Measurements from ENCODE around the gene RPS27L. TPM values are rescaled to one million over a fixed set of nuclear protein-coding genes. Genes with fewer than 3 reads are reported as not detected.

RPS27L gene
- total and polyA plus RNA-seq, 2 of the 8 experiments (the other 6 are each of a cell fraction or from before 2014, with no cell fraction given), result 115 to 143 TPM

DNA sequence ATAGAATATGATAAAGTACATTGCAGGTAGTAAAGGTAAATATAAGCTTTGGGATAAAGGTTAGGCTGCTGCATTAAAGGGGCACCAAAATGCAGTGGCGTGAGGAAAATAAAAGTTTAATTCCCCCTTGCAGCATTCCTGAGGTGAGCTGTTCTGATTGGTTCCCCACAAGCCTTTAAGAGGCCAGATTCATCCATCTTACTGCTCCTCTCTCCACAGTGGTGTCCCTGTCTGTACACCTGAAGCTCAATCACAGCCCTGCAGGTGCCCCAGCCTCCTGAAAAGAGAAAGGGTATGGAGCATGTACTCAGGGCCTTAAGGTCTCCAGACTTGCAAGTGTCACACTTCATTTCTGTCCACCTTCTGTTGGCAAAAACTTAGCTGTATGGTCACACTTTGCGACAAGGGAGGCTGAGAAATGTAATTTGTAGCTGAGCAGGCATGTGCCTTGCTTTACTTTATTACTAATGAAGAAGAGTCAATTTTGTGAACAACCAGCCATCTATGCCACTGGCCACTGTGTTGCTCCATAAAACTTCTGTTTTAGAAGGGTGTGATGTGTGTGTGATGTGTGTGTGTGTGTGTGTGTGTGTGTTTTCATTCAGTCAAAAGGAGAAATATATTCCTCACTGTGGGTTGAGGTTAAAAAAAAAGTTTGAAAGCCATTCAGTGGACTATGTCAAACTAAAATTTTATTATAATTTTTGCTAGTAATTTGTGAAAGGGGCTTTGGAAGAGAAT lies 22.9 kb downstream of the RPS27L start:
- no peak for TF ChIP-seq RNF2 (IDR thresholded peaks at IDR 0.05; ENCODE audit: borderline replicate concordance, low read depth, low read length, missing control alignments, poor library complexity, severe bottlenecking)
- no peak for TF ChIP-seq KDM1A (IDR thresholded peaks at IDR 0.05; ENCODE audit: borderline replicate concordance, low read length)
- no peak for TF ChIP-seq SIRT6 (IDR thresholded peaks at IDR 0.05; ENCODE audit: low read length)
- TF ChIP-seq SP4 (IDR thresholded peaks at IDR 0.05; ENCODE audit: low read length), result no peak
- no peak for TF ChIP-seq RFX5 (IDR thresholded peaks at IDR 0.05; ENCODE audit: borderline replicate concordance, low read depth, low read length)
- TF ChIP-seq FOSL1 (IDR thresholded peaks at IDR 0.05; ENCODE audit: insufficient read depth, low read depth, low read length), result no peak
- TF ChIP-seq, protein P1, sequence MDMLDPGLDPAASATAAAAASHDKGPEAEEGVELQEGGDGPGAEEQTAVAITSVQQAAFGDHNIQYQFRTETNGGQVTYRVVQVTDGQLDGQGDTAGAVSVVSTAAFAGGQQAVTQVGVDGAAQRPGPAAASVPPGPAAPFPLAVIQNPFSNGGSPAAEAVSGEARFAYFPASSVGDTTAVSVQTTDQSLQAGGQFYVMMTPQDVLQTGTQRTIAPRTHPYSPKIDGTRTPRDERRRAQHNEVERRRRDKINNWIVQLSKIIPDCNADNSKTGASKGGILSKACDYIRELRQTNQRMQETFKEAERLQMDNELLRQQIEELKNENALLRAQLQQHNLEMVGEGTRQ (IDR thresholded peaks at IDR 0.05; ENCODE audit: low read length), result no peak
- TF ChIP-seq TAF7 (optimal IDR thresholded peaks at IDR 0.05; ENCODE audit: borderline replicate concordance, low read depth, low read length), result no peak
- no peak overlapping the region for H4K8ac ChIP-seq (ENCODE audit: extremely low read depth, insufficient read depth, low read length)
- no peak overlapping the region for H2BK15ac ChIP-seq (ENCODE audit: low read length)
- DNase-seq (ENCODE audit: low read depth in 1 of 2, low spot score in 2 of 2) (no peak), FAIRE-seq (no peak)
- no peaks in the 10 kb centered on the region for H3K27me3 ChIP-seq (replicated peaks in 1 of 4; ENCODE audit: control insufficient read depth in 3 of 4, extremely low read depth in 1 of 4, insufficient read depth in 3 of 4, low read length in 3 of 4)
- H3K14ac ChIP-seq (ENCODE audit: insufficient read length), result no peak overlapping the region
- peaks cover 0 to 2% (median 0%) of the 10 kb centered on the region in 4 experiments; a peak in 1 of 8 replicates for H3K36me3 ChIP-seq (ENCODE audit: control insufficient read depth in 2 of 4, insufficient read depth in 4 of 4, low read length in 3 of 4)
- H4K5ac ChIP-seq (ENCODE audit: insufficient read length, low read depth, low read length), result no peak overlapping the region
- no peaks in the 10 kb centered on the region for H3K79me2 ChIP-seq (ENCODE audit: control insufficient read depth in 1 of 2, insufficient read depth in 2 of 2, low read length in 2 of 2)
- no peak overlapping the region for H3K4me3 ChIP-seq (ENCODE audit: extremely low read depth in 1 of 4, insufficient read depth in 2 of 4, low read depth in 3 of 4, low read length in 4 of 4)
- no peak overlapping the region for H2BK120ac ChIP-seq (replicated peaks; ENCODE audit: low read depth, low read length)
- H3K27ac ChIP-seq (ENCODE audit: low read depth, low read length), result no peak overlapping the region
- no peaks in the 10 kb centered on the region for H3K23me2 ChIP-seq (ENCODE audit: low read depth, low read length)
- H3K9ac ChIP-seq (replicated peaks in 1 of 4; ENCODE audit: extremely low read depth in 1 of 4, low read depth in 3 of 4, low read length in 3 of 4), result no peak overlapping the region; a peak in 1 of 7 replicates
- H3K23ac ChIP-seq (ENCODE audit: insufficient read length), result no peak overlapping the region
- no peak overlapping the region for H2BK5ac ChIP-seq (ENCODE audit: low read depth, low read length)
- no peaks in the 10 kb centered on the region for H3K79me1 ChIP-seq (ENCODE audit: low read depth, low read length)
- no peak overlapping the region for H2BK12ac ChIP-seq (ENCODE audit: low read depth, low read length)
- no peaks in the 10 kb centered on the region for H4K20me1 ChIP-seq (replicated peaks in 1 of 2; ENCODE audit: control insufficient read depth in 1 of 2, insufficient read depth in 2 of 2, low read length in 2 of 2)
- H3K4me2 ChIP-seq (ENCODE audit: insufficient read depth in 1 of 2, low read depth in 2 of 2, low read length in 2 of 2), result no peak overlapping the region
- no peak overlapping the region for H3K4ac ChIP-seq (replicated peaks; ENCODE audit: insufficient read length, low read depth, low read length)
- no peaks in the 10 kb centered on the region for H3K9me3 ChIP-seq (ENCODE audit: insufficient read depth in 2 of 2, low read depth in 1 of 2, low read length in 1 of 2)
- no peak overlapping the region for H2AK5ac ChIP-seq (ENCODE audit: low read depth, low read length)
- CTCF ChIA-PET (ENCODE audit: partially characterized antibody), result interaction anchor here (1.5 to 2.3 kb wide), 2 partner anchors 13 to 119 kb away, joined by 3 to 10 read pairs; no protein-coding TSS in a partner anchor
- no peaks in the 10 kb centered on the region for H3K4me1 ChIP-seq (replicated peaks in 1 of 4; ENCODE audit: control insufficient read depth in 3 of 4, insufficient read depth in 4 of 4, low read length in 3 of 4)
- 97% methylated on average over 2 of the region's 2 CpGs; no CpG with 5 or more reads in 1 of the 2 experiments for WGBS, 2 experiments (ENCODE audit: extremely low coverage in 1 of 2, insufficient coverage in 1 of 2, insufficient read length in 1 of 2, insufficient replicate concordance in 2 of 2, low coverage in 1 of 2, low lambda C conversion rate in 2 of 2, missing lambda C conversion rate in 1 of 2)
- H2AFZ ChIP-seq (ENCODE audit: low read length), result no peak overlapping the region
- POLR2A ChIA-PET (ENCODE audit: partially characterized antibody), result interaction anchor here (0.6 to 1.1 kb wide), 5 partner anchors 8 to 144 kb away, joined by 3 to 4 read pairs (median 3); no protein-coding TSS in a partner anchor
- H4K91ac ChIP-seq (replicated peaks; ENCODE audit: insufficient read length, low read length), result no peak overlapping the region
- no peak overlapping the region for H2BK20ac ChIP-seq (ENCODE audit: low read length)
- H3K56ac ChIP-seq (replicated peaks; ENCODE audit: insufficient read length, low read depth, low read length), result no peak overlapping the region
- no peak overlapping the region for H3K18ac ChIP-seq (ENCODE audit: extremely low read depth, low read length)

All from H1 (cell line).